MM.1S (cell line): ENCODE data around the gene MALSU1.

ENCODE experiments used
- CTCF ChIP-seq: fragments of 300-600 bp; sonication (generic); IDR thresholded peaks from 2 replicates; pipeline ENCODE4 v1.5.1; 2016; ENCODE audit warnings: antibody characterized with exemption, low read length, mixed read lengths
- EZH2 ChIP-seq: fragments of 300-600 bp; sonication (generic); optimal IDR thresholded peaks from 2 replicates; pipeline ENCODE3; 2017; ENCODE audit warnings: low read depth, mild to moderate bottlenecking, antibody characterized with exemption, low read length, mixed read lengths
- EZH2phosphoT487 ChIP-seq: fragments of 300-600 bp; sonication (generic); IDR thresholded peaks from 2 replicates; pipeline ENCODE4 v1.6.1; 2018; ENCODE audit warnings: antibody characterized with exemption, low read length

GRCh38 chr7:23298885-23299769 is at the start of gene MALSU1:
- TF ChIP-seq CTCF, result no peak
- TF ChIP-seq EZH2, result no peak
- no peak for TF ChIP-seq EZH2phosphoT487
